Astrocyte (in vitro differentiated cells and primary cell): ENCODE data around the gene TUB.

Source experiments
- EZH2 ChIP-seq: IDR thresholded peaks from 2 replicates; pipeline ENCODE4 v1.6.1; 2012; ENCODE audit warnings: mild to moderate bottlenecking, low read length, inconsistent platforms; ENCODE audit not compliant: insufficient read depth
- TF ChIP-seq, protein P1 (sequence below): IDR thresholded peaks from 2 replicates; pipeline ENCODE4 v1.5.1; 2011; ENCODE audit warnings: low read depth, mild to moderate bottlenecking, inconsistent platforms, low read length, moderate library complexity; ENCODE audit not compliant: insufficient read depth

DNA sequence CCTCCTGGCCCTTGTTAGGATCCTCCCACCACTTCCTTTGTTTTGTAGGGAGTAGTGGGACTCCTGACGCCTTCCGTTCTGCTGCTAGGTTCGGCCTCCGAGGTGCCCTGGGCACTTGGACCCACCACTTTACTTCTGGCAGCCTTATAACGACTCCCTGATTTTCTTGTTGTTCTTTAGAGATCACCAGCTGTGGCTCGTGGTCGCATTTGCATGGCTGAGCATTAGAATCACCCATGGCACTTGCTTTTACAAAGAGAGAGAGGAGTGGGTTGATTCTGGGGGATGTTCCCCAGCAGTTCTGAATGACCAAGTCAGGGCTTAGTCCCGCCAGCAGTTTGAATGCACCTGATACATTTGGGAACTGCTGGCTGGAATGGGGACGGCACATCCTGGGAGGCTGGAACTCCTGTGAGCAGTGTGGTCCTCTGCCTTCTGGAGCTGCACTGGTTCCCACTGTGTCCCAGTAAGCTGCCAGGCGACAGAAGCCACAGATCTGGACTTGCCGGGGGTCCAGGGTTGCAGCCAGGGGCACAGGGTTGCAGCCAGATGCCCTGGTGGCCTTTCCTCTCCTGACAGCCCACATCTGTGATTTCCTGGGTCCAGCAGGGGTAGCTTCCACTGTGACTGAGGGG lies 4.1 kb downstream of the TUB start:
- TF ChIP-seq, protein P1, sequence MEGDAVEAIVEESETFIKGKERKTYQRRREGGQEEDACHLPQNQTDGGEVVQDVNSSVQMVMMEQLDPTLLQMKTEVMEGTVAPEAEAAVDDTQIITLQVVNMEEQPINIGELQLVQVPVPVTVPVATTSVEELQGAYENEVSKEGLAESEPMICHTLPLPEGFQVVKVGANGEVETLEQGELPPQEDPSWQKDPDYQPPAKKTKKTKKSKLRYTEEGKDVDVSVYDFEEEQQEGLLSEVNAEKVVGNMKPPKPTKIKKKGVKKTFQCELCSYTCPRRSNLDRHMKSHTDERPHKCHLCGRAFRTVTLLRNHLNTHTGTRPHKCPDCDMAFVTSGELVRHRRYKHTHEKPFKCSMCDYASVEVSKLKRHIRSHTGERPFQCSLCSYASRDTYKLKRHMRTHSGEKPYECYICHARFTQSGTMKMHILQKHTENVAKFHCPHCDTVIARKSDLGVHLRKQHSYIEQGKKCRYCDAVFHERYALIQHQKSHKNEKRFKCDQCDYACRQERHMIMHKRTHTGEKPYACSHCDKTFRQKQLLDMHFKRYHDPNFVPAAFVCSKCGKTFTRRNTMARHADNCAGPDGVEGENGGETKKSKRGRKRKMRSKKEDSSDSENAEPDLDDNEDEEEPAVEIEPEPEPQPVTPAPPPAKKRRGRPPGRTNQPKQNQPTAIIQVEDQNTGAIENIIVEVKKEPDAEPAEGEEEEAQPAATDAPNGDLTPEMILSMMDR, result no peak
- no peak for TF ChIP-seq EZH2
